Caco-2 (cell line): ENCODE results near the gene NOTCH1. TPM values are rescaled to one million over a fixed set of nuclear protein-coding genes. Genes with fewer than 3 reads are reported as not detected.

Source experiments
- BruUV-seq: library from RNA; stranded (reverse); fragments of 400-500 nt; replicated peaks from 2 replicates; lab custom pipeline; 2021; lab: Mats Ljungman, UMichigan
- CTCF ChIA-PET: fragments of 300-600 bp; sonication (Branson Sonifier 250); formaldehyde crosslinking; loops from one replicate; lab custom pipeline; 2022; ENCODE audit warnings: antibody characterized with exemption; lab: Charles Lee
- POLR2A ChIA-PET: fragments of 300-600 bp; sonication (Branson Sonifier 250); formaldehyde crosslinking; loops from one replicate; lab custom pipeline; 2022; ENCODE audit warnings: antibody characterized with exemption; lab: Charles Lee
- DNase-seq, 2 experiments: peaks; one replicate each; pipeline versions ENCODE4 v3.0.0 to v3.0.0-alpha.2; 2020 to 2022
- H3K27me3 ChIP-seq: replicated peaks from 2 replicates; pipeline ENCODE4 v1.6.0; 2011; ENCODE audit warnings: low read length; ENCODE audit not compliant: control insufficient read depth, insufficient read depth
- H3K36me3 ChIP-seq: 2 replicates; pipeline ENCODE4 v1.5.1; 2011; ENCODE audit warnings: low read length; ENCODE audit not compliant: control insufficient read depth, insufficient read depth
- H3K4me1 ChIP-seq: fragments of 250-450 bp; sonication (Bioruptor Pico); 2 replicates; pipeline ENCODE4 v1.5.1; 2020; ENCODE audit warnings: mild to moderate bottlenecking
- H3K4me3 ChIP-seq: 2 replicates; pipeline ENCODE4 v1.5.1; 2011; ENCODE audit warnings: low read depth, mild to moderate bottlenecking, control low read depth, low read length
- H3K9me3 ChIP-seq: fragments of 250-450 bp; sonication (Bioruptor Pico); 2 replicates; pipeline ENCODE4 v1.5.1; 2020; ENCODE audit warnings: mild to moderate bottlenecking, moderate library complexity
- H3K27ac Mint-ChIP-seq: one replicate; pipeline ENCODE4 v1.8.0; 2022; ENCODE audit warnings: mixed read lengths; ENCODE audit not compliant: unreplicated experiment
- H3K27me3 Mint-ChIP-seq: one replicate; pipeline ENCODE4 v1.8.0; 2022; ENCODE audit warnings: mixed read lengths; ENCODE audit not compliant: insufficient read depth, unreplicated experiment
- H3K36me3 Mint-ChIP-seq: one replicate; pipeline ENCODE4 v1.8.0; 2022; ENCODE audit warnings: mild to moderate bottlenecking, mixed read lengths; ENCODE audit not compliant: insufficient read depth, unreplicated experiment
- H3K4me1 Mint-ChIP-seq: one replicate; pipeline ENCODE4 v1.8.0; 2022; ENCODE audit warnings: low read depth, mixed read lengths; ENCODE audit not compliant: unreplicated experiment
- H3K4me3 Mint-ChIP-seq: one replicate; pipeline ENCODE4 v1.8.0; 2022; ENCODE audit warnings: mild to moderate bottlenecking, moderate library complexity, mixed read lengths; ENCODE audit not compliant: unreplicated experiment
- H3K9me3 Mint-ChIP-seq: one replicate; pipeline ENCODE4 v1.8.0; 2022; ENCODE audit warnings: mixed read lengths; ENCODE audit not compliant: unreplicated experiment
- CTCF ChIP-seq, 2 experiments: fragments of 200-600 bp in 1 of 2; IDR thresholded peaks; 1 replicate in 1 of 2; 2 replicates in 1 of 2; pipeline versions ENCODE4 v1.5.1 to v1.8.0; 2011 to 2022; ENCODE audit warnings: antibody characterized with exemption in 1 of 2, control low read depth in 1 of 2, inconsistent platforms in 1 of 2, low read depth in 1 of 2, low read length in 1 of 2, mild to moderate bottlenecking in 1 of 2, moderate library complexity in 1 of 2; ENCODE audit not compliant: insufficient read depth in 1 of 2, severe bottlenecking in 1 of 2, unreplicated experiment in 1 of 2
- intact Hi-C: fragments of 100-400 bp; cut with micrococcal nuclease; formaldehyde crosslinking; loops from one replicate; pipeline ENCODE4 v1.10.0; 2022; ENCODE audit not compliant: unreplicated experiment
- total RNA-seq: library from RNA; stranded (reverse); gene quantifications from 2 replicates; pipeline ENCODE4 v1.2.3, GENCODE V29; 2022

NOTCH1 gene
- total RNA-seq, 1 experiment from 2014 or later = 6.3 TPM

- TF ChIP-seq CTCF (IDR thresholded peaks at IDR 0.05; ENCODE audit: insufficient read depth in 1 of 2, low read depth in 1 of 2, low read length in 1 of 2, severe bottlenecking in 1 of 2, unreplicated experiment in 1 of 2) = no peak
- H3K4me3 Mint-ChIP-seq = no peak overlapping the region
- H3K36me3 Mint-ChIP-seq = peaks cover 26% of the 10 kb centered on the region
- H3K27ac Mint-ChIP-seq = peak overlapping the region; percentile 0
- intact Hi-C loops = no loop called here
- DNase-seq = no peak
- no peaks in the 10 kb centered on the region for H3K4me1 Mint-ChIP-seq
- ChIA-PET POLR2A (interaction anchor here (0.6 kb wide), 1 partner anchor 776 kb away, joined by 6 read pairs; no protein-coding TSS in a partner anchor), CTCF (no interaction called here)
- Histone ChIP-seq H3K36me3 (no peaks in the 10 kb centered on the region), H3K4me3 (no peak overlapping the region), H3K4me1 (no peaks in the 10 kb centered on the region), H3K9me3 (peaks cover 33% of the 10 kb centered on the region), H3K27me3 (no peaks in the 10 kb centered on the region)
- H3K27me3 Mint-ChIP-seq = no peaks in the 10 kb centered on the region
- no TSS peak for BruUV-seq
- peaks cover 24% of the 10 kb centered on the region for H3K9me3 Mint-ChIP-seq
Observed at GRCh38 chr9:136558373-136558772, 12.5 kb upstream of the NOTCH1 start.

GRCh38 chr9:136557036-136557435 is 11.2 kb upstream of the NOTCH1 start:
- DNase-seq = no peak
- intact Hi-C loops = no loop called here
- H3K27me3 ChIP-seq = no peaks in the 10 kb centered on the region
- no peak for TF ChIP-seq CTCF (IDR thresholded peaks at IDR 0.05; ENCODE audit: insufficient read depth in 1 of 2, low read depth in 1 of 2, low read length in 1 of 2, severe bottlenecking in 1 of 2, unreplicated experiment in 1 of 2)
- no peaks in the 10 kb centered on the region for H3K4me1 Mint-ChIP-seq
- peaks cover 24% of the 10 kb centered on the region for H3K9me3 Mint-ChIP-seq
- H3K36me3 Mint-ChIP-seq = peaks cover 26% of the 10 kb centered on the region
- no peak overlapping the region for H3K4me3 ChIP-seq
- 0 out of 2 replicates have a peak, but pooled peaks cover 5% of the 10 kb centered on the region for H3K4me1 ChIP-seq
- no peaks in the 10 kb centered on the region for H3K36me3 ChIP-seq
- H3K27ac Mint-ChIP-seq = no peak overlapping the region
- H3K9me3 ChIP-seq = peaks cover 33% of the 10 kb centered on the region
- H3K4me3 Mint-ChIP-seq = no peak overlapping the region
- BruUV-seq = no TSS peak
- ChIA-PET CTCF (interaction anchor here (0.7 to 1.2 kb wide), 2 partner anchors 14 to 211 kb away, joined by 3 read pairs; no protein-coding TSS in a partner anchor), POLR2A (no interaction called here)
- H3K27me3 Mint-ChIP-seq = no peaks in the 10 kb centered on the region

GRCh38 chr9:136556166-136556565 is 10.3 kb upstream of the NOTCH1 start:
- no peak overlapping the region for H3K4me3 Mint-ChIP-seq
- BruUV-seq = no TSS peak
- no peak overlapping the region for H3K27ac Mint-ChIP-seq
- DNase-seq = no peak
- H3K36me3 ChIP-seq = no peaks in the 10 kb centered on the region
- CTCF ChIA-PET = interaction anchor here (1.2 kb wide), 1 partner anchor 15 kb away, joined by 3 read pairs; no protein-coding TSS in a partner anchor
- intact Hi-C loops = no loop called here
- TF ChIP-seq CTCF (IDR thresholded peaks at IDR 0.05; ENCODE audit: insufficient read depth in 1 of 2, low read depth in 1 of 2, low read length in 1 of 2, severe bottlenecking in 1 of 2, unreplicated experiment in 1 of 2) = no peak
- peaks cover 26% of the 10 kb centered on the region for H3K36me3 Mint-ChIP-seq
- POLR2A ChIA-PET = no interaction called here
- H3K4me3 ChIP-seq = no peak overlapping the region
- H3K9me3 ChIP-seq = peaks cover 29% of the 10 kb centered on the region
- no peaks in the 10 kb centered on the region for H3K27me3 Mint-ChIP-seq
- H3K27me3 ChIP-seq = no peaks in the 10 kb centered on the region
- peaks cover 7% of the 10 kb centered on the region for H3K4me1 Mint-ChIP-seq
- 0 out of 2 replicates have a peak, but pooled peaks cover 8% of the 10 kb centered on the region for H3K4me1 ChIP-seq
- H3K9me3 Mint-ChIP-seq = peaks cover 23% of the 10 kb centered on the region
